ENCODE results near the gene NEDD4L.

NEDD4L gene

DNA sequence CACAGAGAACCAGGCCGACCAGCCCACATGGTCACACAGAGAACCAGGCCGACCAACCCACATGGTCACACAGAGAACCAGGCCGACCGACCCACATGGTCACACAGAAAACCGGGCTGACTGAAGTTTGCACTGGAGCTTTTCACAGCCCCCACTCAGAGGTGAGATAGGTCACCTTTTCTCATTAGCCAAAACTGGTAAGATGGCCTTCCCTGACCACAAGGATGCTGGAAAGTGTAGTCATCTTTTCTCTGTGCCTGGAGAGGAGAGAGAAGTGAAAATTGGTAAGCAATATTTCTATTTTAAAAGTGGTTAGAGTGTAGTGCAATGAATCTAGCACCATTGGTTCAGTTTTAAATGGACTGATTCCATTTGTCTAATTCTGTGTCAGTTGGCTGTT lies 247.1 kb downstream of the NEDD4L start:
- DNase-seq (ENCODE audit: low read depth), result no peak

DNA sequence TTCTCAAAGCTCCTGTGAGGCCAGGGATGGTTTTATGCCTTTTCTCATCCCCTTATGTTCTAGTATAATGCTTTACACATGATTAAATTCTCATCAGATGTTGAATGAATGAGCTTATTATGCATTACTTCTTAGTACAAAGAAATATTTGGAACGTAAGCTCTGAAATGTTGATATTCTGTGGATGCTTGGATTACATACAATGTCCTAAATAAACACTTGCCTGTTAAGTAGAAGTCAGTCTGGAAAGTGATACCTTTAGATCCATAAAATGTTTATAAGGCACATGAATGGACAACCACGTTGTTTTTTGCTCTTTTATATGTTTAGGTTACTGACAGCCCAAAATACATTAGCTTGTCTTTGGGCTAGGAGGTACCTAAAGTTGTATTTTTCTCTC lies 248.6 kb downstream of the NEDD4L start:
- DNase-seq (ENCODE audit: low read depth), result no peak

DNA sequence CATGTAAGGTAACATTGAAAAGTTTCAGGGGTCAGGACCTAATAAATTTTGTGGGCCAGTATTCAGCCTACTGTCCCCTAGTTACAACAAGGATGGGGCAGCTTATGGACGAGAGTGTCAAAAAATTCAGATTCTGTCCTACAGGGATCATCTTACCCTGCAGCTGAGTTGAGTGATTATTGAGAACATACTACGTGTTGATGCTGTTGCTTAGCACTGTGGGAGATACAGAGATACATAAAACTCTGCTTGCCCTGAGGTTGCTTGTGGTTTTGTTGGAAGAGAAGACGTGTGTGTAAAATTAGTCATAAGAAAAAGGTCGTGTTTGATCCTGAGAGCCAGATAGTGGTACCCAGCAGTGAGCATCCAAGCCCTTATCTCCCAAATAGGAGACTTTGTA lies 253.2 kb downstream of the NEDD4L start:
- DNase-seq (ENCODE audit: low read depth), result no peak

DNA sequence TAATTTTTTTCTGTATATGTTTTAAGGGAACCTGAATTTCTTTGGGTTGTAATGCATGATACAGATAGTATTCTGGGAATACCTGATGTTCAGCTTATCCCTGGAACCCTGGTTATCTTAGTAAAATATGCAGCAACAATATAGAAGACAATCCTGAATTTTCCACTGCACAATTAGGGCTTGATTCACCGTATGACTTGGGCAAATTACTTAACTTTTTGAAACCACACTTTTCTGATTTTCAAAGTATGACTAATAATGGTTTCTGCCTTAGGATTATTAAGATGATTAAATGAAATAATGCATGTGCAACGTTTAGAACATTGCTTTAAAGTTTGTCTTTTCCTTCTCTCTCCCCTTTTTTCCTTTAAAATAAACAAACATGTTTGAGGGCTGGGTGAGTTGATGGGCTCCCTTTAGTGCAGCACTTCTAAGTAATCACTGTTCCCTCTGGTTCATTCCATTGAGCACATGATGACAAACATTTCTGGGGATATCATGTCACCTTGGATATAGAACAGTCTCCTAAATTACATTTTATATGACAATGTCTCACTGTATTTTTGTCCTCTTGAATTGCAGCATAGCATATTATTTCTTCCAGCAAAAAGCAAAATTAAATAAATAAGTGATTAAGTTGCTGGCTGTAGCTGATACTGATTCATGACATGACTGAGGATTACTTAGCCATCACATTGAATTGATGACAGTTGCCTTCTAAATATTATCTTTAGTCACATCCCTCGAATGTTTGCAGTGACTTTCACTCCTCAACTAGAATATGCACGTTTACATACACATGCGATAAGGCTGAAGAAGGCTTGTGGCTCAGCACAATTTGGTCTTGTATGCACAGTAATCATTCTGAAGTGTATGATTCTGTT lies 254.5 kb downstream of the NEDD4L start:
- no peak for DNase-seq (ENCODE audit: low read depth)

DNA sequence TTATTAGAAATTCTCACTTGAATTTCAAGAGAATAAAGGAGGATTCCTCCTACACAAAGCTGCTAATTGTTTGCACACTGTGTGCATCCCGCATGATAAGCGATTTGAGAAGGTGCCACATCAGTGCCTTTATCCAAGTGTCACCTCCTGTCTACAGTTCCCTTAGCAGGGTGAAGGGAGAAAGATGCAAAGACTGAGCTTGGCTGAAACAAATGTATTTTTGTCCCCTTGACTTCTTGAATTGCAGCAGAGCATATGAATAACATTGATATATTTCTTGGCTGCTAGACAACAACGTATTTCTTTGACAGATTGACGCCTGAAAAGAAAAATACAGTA lies 255.1 kb downstream of the NEDD4L start:
- no peak for DNase-seq (ENCODE audit: low read depth)

DNA sequence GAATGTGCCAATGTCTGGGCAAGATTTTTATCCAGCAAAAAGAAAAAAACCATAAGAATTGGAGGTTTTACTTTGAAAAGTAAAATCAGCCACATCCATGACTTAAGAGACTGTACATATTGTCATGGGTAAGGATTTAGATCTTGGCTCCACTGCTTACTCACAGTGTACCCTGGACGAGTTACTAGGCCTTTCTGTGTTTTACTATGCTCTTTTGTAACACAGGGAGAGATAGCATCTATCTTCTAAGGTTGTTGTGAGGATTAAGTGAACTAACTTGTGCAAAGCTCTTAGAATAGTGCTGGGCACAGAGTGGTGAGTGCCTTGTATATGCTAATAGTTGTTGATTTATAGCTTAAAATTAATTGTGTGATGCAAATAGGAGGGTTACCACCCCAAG lies 255.9 kb downstream of the NEDD4L start:
- no peak for DNase-seq (ENCODE audit: low read depth)

DNA sequence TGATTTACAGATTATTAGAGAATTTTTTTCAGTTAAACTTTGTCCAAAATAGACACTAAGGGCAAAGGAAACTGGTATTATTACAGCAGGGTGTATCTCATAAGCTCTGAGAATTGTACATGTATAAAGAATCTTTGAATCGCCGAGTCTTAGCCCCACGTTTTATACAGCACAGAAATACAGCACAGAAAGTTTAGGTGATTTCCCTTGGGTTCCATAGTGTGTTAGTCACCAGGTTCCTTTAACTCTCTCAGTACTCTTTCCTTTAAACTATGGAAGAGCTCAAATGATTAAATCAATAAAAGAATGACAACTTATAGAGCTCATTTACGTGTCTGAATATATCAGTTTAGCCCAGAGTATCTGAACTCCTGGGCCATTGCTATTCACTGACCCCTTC lies 256.8 kb downstream of the NEDD4L start:
- DNase-seq (ENCODE audit: low read depth), result no peak

DNA sequence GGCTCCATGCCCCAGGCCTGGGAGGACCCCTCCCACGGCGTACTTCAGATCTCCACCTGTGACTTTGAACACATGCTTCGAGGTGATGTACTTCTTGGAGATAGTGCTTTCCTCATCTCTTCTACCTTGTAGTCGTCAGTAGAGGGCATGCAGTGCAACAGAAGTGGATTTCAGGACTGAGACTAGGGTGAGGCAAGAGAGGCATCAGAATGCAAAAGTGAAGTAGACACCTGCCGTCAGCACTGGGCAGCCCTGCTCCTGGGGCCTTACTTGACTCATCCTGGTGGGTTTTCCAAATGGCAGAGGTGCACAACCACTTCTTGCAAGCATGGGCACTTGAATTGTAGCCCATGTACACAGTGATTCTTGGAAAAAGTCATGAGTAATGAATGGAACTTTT lies 258.8 kb downstream of the NEDD4L start:
- no peak for DNase-seq (ENCODE audit: low read depth)

DNA sequence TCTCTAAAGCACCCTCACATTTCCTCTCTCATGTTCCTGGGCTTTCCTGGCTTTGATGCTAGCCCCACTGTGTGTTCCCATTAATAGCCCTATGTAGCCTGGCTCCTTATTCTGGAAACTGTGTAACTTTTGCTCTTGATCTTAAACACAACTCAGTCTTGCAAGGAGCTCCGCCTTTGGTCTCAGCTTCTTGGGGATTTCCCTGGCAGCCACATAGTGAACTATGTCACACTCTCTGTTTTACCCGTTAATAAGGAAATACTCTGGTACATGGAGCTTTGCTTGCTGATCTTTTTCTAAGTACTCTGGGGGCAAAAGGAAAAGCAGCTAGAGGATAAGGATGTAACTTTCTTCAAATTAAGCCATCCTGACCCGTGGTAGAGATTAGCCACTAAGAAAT lies 259.3 kb downstream of the NEDD4L start:
- DNase-seq (ENCODE audit: low read depth), result no peak

DNA sequence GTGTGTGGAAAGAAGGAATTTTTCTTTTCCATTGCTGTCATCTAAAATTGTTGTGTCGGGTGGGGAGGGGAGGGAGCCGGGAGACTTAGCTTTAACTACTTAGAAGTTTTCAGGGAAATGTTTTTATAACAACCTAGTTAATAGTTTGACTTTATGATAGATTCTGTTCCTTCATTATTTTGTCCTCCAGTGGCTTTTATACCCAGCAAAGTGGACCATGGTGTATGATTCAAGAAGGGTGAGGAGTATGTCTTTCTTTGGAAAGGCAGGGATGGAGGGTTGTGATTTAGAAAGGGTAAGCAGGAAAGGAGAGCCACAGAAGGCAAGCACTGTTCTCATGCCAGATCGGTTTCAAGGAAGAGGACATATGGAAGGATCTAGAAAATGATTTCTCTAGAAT lies 261.8 kb downstream of the NEDD4L start:
- no peak for DNase-seq (ENCODE audit: low read depth)

DNA sequence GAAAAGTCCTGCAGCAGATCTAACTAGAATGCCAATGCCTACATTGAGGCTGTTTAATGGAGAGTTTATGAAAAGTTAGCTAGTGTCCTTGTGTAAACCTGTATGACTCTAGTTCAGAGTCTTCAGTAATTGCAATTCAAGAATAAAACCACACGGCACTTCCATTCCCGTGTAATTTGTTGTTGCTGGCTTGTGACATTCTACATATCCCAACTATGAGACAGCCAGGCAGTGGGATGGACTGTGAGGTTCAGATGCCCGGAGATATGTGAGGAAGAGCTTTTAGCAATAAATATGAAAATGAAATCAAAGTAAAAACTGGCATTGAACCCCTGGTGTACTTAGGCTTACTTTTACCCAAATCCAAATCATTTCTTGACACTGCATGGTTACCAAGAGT lies 263.4 kb downstream of the NEDD4L start:
- DNase-seq (ENCODE audit: low read depth), result no peak

DNA sequence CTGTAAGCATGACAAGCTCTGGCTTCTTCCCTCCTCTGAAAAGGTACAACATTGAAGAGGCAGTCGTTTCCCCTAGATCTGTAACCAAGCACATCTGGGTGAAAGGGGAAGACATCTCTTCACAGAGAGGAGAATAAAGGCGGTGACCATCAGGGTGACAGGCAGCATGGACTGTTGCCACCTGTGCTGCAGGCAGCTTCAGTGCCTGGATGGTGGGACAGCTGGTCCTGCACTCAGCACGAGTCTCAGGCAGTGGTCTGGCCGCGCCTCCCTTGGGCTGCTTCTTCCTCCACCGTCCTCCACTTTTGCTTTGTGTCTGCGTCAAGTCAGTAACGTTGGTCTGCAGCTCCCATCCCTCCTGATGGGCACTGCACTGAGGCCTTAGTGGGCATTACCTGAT lies 264.4 kb downstream of the NEDD4L start:
- DNase-seq (ENCODE audit: low read depth), result no peak

DNA sequence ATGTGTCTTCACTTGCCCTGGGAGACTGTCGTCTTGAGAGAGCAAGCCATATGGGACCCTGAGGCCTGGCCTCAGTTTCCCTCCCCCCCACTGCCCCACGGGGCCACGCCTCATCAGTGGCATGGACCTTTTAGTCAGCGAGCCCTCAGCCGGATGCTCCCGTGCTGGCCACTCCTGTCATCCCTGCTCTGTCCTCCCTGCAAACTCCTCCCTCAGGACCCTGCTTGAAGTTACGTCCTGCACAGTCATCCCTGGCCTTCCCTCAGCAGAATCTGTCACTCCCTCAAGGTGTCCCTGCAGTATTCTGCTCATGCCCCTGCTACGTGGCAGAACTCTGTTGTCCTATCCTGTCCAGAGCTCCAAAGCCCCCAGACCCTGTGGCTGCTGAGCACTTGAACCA lies 265.1 kb downstream of the NEDD4L start:
- DNase-seq (ENCODE audit: low read depth), result no peak

DNA sequence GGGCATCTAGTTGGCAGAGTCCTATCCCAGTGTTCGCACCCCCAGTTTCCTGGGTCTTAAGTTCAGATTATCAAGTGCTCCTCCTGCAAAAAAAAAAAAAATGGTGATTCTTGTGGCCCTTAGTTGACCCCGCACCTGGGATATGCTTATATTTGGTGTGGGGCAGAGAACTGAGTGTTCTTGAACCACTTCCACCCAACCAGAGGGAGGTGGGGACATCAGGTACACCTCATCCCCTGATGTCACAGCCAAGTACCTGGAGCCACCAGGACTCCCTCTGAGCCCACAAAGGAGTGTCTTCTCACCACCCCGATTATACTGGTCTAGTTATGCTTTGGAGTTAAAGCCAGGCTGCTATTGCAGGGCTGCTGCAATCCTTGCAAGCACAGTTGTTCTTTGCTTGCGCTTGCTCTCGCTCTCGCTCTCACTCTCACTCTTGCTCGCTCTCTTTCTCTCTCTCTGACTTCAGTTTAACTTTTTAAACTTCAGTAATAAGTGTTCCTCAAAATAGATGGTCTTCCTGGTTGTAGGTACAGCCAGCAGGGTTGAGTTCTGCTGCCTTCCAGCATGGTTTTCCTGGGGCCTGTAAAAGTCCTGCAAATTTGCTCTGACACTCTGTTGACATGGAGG lies 265.7 kb downstream of the NEDD4L start:
- DNase-seq (ENCODE audit: low read depth), result no peak

DNA sequence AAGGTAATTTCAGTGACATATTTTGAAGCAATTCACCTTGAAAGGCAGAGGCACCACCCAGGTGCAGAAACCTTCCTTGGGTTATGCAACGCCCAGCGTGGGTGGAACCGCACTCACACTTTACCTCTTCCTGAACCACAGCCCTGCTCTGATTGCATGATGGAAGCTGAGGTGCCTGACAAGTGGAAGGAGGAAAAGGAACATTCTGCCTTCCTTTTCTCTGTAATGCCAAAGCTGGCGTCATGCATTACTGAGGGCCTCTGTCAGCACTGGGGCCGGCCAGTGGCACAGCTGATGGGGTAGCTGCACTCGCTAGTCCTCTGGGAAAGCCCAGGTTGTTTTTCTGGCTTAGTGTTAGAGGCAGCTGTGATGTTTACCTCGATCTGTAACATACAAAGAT lies 266.5 kb downstream of the NEDD4L start:
- no peak for DNase-seq (ENCODE audit: low read depth)

DNA sequence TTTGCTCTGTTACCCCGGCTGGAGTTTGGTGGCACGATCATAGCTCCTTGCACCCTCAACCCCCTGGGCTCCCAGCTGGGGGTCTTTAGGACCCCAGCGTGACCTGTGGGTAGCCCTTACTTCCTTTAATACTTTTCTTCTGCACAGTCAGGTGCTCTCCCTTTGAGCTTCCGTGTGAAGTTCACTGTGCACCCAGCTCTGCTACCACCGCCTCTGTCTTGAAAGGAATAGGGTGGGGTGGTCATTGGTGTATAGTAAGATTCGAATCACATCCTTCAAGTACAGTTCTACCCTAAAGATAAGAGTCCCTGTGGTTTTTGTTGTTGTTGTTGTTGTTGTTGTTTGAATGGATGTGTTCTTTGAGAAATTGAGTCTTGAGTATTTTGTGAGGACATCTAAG lies 267.4 kb downstream of the NEDD4L start:
- no peak for DNase-seq (ENCODE audit: low read depth)

DNA sequence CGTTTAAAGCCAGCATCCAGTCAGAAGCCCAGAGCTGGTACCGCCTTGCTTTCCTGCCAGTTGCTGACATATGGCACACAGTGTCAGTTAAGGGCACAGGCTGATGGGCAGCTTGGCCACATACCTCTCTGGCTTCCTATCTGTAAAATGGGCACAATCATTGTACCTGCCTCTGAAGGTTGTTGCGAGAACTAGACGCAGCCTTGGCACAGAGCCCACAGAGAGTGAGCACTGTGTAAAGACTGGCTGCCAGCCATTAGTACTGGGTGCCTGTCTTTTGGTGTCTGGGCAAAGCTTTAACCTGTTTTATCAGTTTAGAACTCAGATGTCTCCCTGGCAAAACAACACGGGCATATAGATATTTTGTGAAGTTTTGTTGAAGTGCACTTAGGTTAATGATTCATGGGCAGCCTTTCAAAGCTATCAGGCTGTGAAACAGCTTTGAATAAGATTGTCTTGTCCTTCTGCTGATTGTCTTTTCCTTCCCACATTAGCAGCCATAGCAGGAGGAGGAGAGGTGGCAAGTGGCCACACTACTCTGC lies 269.5 kb downstream of the NEDD4L start:
- no peak for DNase-seq (ENCODE audit: low read depth)

DNA sequence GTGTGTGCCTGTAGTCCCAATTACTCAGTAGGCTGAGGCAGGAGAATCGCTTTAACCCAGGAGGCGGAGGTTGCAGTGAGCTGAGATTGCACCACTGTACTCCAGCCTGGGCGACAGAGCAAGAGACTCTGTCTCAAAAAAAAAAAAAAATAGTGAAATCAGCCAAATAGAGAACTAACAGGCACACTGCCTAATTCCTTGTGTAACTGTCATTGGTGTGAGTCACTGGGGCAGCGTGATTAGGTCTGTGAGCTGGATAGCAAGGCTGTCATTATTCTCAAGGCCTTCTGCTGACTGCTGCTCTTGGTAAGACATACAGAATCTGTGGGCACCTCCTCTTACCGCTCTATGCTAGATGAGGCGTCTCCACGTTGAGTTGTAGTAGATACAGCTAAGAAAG lies 270.3 kb downstream of the NEDD4L start:
- DNase-seq (ENCODE audit: low read depth), result no peak

DNA sequence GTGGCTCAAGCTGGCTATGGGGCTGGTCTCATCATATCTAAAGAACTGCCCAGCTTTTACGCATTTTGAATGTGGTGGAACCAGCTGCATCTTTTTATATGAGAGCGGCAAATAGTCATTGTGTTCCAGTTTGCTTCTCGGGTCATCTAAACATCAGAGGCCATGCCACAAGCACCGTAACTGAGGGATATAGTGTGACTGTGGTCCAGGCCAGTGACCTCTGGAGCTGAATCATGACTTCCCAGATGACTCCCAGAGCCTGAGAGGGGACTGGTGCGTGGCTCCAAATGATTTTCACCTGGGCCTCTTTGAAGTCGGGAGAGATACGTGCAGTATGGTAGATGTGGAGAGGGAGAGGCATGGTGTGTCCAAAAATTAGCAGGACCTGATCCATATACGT lies 271.0 kb downstream of the NEDD4L start:
- no peak for DNase-seq (ENCODE audit: low read depth)

DNA sequence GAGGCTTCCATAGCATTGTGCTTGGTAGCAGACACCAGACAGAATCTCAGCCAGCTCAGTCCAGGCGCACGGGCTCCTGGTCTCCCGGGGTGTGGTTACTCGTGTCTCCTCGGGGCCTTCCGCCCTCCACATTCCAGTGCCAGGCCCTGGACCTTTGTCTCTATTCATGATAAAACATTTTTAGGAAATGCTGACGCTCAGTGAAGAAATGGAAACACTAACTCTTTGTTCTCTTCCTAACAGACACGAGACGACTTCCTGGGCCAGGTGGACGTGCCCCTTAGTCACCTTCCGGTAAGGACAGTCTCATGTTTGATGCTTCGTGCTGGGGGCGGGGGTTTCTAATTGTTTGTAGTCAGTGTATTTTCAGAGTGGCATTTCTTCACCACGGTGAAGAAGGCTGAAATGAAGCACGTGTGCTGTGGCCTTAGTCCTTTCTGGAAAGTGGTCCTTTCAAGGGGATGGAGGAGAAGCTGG lies 271.8 kb downstream of the NEDD4L start:
- no peak for DNase-seq (ENCODE audit: low read depth)

DNA sequence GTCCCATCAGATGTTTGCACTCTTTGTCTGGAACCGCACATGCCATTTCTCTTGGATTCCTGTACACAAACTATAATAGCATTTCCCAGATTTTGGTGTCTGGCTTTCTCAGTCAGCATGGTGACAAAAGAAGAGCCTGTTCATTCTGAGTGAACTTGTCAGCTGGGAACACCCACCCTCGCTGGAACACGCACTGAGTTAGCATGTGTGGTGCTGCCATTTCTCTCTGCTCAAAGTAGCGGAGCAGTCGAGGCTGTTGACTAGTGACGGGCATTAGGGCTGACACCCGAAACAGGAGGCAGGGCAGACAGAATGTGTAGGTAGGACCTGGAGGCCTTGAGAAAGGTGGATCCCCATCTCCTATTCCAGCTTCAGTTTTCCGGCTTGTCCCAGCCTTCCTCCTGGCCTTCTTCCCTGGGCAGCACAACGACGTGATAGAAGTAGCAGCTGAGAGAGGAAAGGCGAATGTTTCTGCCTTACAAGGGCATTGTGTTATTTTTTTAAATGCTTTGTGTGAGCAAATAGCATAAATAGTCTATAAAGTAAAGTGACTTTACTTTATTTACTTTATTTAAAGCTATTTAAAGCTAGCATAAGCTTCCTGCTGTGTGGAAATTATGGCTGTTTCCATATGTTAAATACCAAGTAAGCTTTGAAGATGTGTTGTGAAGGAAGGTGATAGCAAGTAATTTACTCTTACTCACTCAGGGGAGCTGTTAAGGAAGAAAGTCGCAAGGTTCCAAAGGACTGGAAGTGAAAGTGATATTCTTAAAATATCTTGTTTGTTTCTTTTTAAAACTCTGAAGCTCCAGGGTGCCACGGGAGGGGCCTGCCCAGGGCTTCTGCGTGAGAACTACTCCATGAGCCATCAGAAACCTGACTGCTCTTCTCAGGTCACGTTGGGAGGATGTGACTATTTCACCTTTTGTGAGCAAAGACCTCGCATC lies 272.6 kb downstream of the NEDD4L start:
- DNase-seq (ENCODE audit: low read depth), result no peak

DNA sequence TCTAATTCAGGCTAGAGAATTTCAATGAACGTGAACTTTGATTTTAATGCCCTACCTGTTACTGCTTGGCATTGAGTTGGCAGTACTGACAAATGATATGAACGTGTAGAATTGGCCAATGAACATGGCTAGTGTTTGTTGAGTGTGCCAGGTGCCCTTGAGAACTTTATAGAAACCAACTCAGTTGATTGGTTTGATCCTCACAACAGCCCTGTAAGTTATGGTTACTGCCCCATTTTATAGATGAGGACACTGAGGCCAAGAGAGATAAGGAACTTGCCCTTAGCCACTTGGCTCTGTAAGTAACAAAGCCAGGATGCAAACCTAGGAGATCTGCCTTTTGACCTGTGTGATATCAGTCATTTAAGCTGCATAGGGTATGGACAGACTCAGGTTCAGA lies 275.7 kb downstream of the NEDD4L start:
- DNase-seq (ENCODE audit: low read depth), result no peak
